ENCODE results near the gene SH3PXD2A. TPM values are rescaled to one million over a fixed set of nuclear protein-coding genes. Genes with fewer than 3 reads are reported as not detected.

Gene SH3PXD2A
- total and polyA plus RNA-seq, 9 of the 15 experiments (the other 6 are each of a cell fraction or from before 2014, with no cell fraction given): 0.41 to 9.3 (median 2.5) TPM

GRCh38 chr10:103772096-103772845 is 83.1 kb downstream of the SH3PXD2A start (continued):
- TF ChIP-seq ATF1 (CRISPR knock-in tag; IDR thresholded peaks at IDR 0.05) (no peak), ATF1 (tag; IDR thresholded peaks at IDR 0.05) (peak; percentile 41), BMI1 (IDR thresholded peaks at IDR 0.05; ENCODE audit: low read length) (no peak), KLF13 (tag; IDR thresholded peaks at IDR 0.05; ENCODE audit: borderline replicate concordance, low read depth) (no peak), C11orf30 (IDR thresholded peaks at IDR 0.05; ENCODE audit: low read depth) (peak; percentile 49; the same call in 1 of the 2 replicates), NR2C2 (CRISPR knock-in tag; IDR thresholded peaks at IDR 0.05) (no peak), NR2C2 (tag; IDR thresholded peaks at IDR 0.05) (no peak), MAFG (tag; conservative IDR thresholded peaks at IDR 0.05) (no peak), OTX1 (CRISPR knock-in tag; IDR thresholded peaks at IDR 0.05) (no peak), MAZ (CRISPR knock-in tag; conservative IDR thresholded peaks at IDR 0.05 in 1 of 2, IDR thresholded peaks at IDR 0.05 in 1 of 2) (peak in 1 of 2 experiments; percentile 61; a peak in 3 of 4 replicates), MBD1 (CRISPR knock-in tag; IDR thresholded peaks at IDR 0.05) (no peak), PHTF2 (CRISPR knock-in tag; IDR thresholded peaks at IDR 0.05) (no peak), CXXC5 (CRISPR knock-in tag; IDR thresholded peaks at IDR 0.05) (peak; percentile 61), MAX (CRISPR knock-in tag; IDR thresholded peaks at IDR 0.05) (no peak), MED1 (CRISPR knock-in tag; IDR thresholded peaks at IDR 0.05; ENCODE audit: borderline replicate concordance) (no peak), ELK1 (CRISPR knock-in tag; IDR thresholded peaks at IDR 0.05) (no peak), MAFF (IDR thresholded peaks at IDR 0.05; ENCODE audit: low read length) (no peak), ARNT (IDR thresholded peaks at IDR 0.05) (no peak), E2F5 (CRISPR knock-in tag; IDR thresholded peaks at IDR 0.05) (no peak), SMAD1 (IDR thresholded peaks at IDR 0.05; ENCODE audit: low read depth, low read length, partially characterized antibody) (no peak), CHD1 (IDR thresholded peaks at IDR 0.05; ENCODE audit: low read length) (no peak), ZNF277 (CRISPR knock-in tag; IDR thresholded peaks at IDR 0.05; ENCODE audit: borderline replicate concordance) (no peak), RBM22 (IDR thresholded peaks at IDR 0.05; ENCODE audit: low read depth, low read length, poor library complexity, severe bottlenecking) (no peak), CEBPB (tag; IDR thresholded peaks at IDR 0.05) (no peak)

Measured in K562 (cell line).